NCI-H2227 treated with DMSO at 0.1 percent for 48 hours (cell line): ENCODE results near the gene ZBTB45.
A peak's percentile ranks its signal among the peaks of the same experiment; 100 is the strongest.
"Not testable (repeated sequence)": the region's sequence is repeated elsewhere in the genome, so short reads cannot be mapped to it uniquely, and the experiment has no call there.

Experiments
- DNase-seq: peaks from one replicate; lab custom pipeline; 2025; lab: John Stamatoyannopoulos, UW

ZBTB45 gene

DNA sequence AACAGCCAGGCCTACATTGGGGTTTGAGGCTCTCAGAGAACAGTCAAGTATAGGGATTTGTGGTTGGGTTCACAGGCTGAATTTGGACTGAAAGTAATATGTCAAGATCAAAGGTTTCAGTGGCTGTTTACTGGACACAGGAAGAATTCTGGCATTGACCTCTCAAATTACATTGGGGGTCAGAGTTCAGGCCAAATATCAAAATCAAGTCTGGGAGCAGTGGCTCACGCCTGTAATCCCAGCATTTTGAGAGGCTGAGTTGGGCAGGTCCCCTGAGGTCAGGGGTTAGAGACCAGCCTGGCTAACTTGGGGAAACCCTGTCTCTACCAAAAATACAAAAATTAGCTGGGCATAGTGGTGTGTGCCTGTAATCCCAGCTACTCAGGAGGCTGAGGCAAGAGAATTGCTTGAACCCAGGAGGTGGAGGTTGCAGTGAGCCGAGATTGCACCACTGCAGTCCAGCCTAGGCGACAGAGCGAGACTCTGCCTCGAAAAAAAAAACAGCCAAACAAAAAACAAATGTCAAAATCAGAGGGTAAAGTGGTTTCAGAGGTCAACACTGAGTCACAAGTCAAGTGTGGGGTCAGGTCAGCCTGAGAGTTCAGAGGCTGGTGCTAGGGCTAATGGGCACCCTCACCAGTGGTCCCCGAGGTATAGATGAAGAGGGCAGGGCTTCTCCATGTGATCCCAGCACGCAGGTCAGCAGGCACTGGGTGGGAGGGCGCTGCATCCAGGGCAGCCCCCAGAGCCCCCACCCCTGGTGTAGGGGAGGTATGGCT is 9.3 kb downstream of the ZBTB45 start:
- DNase-seq: no peak

GRCh38 chr19:58509731-58510083 is 9.9 kb downstream of the ZBTB45 start:
- no peak for DNase-seq

- DNase-seq: not testable (repeated sequence)
Observed at GRCh38 chr19:58507602-58508223, 11.9 kb downstream of the ZBTB45 start.

GRCh38 chr19:58500242-58500641 is 19.4 kb downstream of the ZBTB45 start:
- no peak for DNase-seq

GRCh38 chr19:58499021-58499927 is 20.3 kb downstream of the ZBTB45 start:
- DNase-seq: peak; percentile 100

- no peak for DNase-seq
Observed at GRCh38 chr19:58498316-58499020, 21.1 kb downstream of the ZBTB45 start.

DNA sequence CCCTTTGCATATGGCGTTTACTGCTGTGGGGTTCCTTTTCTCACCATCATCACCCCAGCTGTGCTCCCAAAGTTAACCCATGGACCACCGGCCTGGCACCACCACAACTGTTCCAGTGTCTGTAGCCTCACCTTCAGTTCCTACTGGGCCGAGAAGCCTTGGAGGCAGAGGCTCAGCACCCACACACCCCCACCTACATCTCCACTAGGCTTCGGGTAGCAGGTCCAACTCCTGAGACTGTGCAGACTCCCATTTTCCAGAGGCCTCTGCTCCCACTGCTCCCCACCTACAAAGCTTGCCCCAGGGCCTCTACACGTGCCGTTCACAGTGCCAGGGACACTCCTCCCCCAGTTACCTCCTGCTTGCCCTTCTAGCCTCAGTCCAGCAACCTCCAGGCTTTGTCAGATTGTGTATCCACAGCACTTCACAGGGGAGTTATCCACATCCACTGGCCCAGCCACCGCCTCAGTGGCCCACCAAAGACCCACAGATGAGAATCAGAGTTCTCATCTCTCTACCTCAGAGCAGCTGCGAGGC is 21.9 kb downstream of the ZBTB45 start:
- DNase-seq: no peak

GRCh38 chr19:58492265-58492664 is 27.3 kb downstream of the ZBTB45 start:
- no peak for DNase-seq

DNA sequence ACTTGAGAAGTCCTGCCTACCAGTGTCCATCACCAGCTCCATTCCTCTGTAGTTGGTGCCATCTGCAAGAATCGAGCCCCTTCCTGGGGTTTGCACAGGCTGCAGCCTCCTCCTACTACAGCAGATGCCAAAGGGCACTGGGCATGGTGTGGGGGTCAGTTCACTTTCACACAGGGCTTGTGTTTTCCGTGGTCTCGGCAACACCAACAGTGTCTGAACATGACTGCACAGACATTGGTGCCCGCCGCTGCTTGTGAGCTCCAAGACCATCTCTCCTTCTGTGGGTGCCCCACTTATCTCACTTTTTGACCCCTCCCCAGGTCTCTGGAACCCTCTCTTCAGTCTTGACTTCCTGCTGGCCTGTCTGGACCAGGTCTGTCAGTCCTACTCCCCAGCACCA is 28.2 kb downstream of the ZBTB45 start:
- no peak for DNase-seq

GRCh38 chr19:58484349-58484748 is 35.3 kb downstream of the ZBTB45 start:
- DNase-seq: not testable (repeated sequence)

DNA sequence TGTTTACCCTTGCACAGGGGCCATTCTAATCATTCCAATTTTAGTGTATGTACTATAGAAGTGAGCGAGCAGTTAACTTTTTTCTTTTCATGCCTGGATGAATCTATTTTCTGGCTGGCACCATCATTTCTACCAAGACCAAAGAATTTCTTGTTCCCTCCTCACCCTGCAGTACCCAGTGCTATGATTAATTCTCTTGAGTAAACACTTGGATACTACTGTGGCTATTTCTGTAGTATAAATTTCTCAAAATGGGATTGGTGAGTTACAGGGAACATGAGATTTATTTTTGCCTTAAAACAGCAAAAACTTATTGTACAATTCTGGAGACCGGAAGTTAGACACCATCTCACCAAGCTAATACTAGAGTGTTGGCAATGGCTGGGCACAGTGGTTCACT is 35.8 kb downstream of the ZBTB45 start:
- DNase-seq: no peak

- DNase-seq: no peak
Observed at GRCh38 chr19:58482372-58482771, 37.2 kb downstream of the ZBTB45 start.

DNA sequence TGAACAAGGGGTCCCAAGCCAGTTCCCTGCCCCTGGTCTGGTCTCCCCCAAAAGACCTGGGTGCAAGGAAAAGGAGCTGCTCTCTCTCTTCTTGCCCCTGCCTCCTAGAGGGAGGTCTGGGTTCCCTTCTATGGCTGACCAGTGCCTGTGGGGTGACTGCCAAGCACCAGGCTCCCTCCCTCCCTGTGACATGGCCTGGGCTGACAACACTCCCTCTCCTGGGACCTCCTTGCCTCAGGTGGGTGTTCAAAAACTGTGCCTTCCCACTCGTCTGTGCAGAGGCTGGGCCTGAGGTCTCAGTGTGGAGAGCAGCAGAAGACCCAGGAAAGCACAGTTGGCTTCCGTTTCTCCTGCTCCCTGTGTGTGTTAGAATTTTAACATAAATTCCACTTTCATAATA is 38.8 kb downstream of the ZBTB45 start:
- DNase-seq: no peak

DNA sequence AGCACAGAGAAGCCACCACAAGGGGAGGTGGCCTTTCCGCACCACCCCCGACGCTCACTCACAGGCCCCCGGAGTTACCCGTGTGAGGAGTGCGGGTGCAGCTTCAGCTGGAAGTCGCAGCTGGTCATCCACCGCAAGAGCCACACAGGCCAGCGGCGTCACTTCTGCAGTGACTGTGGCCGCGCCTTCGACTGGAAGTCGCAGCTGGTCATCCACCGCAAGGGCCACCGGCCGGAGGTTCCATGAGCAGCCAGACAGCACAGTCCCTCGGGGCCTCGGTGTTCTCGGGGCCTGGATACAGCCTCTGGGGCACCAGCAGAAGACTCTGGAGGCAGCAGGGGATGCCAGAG is 39.2 kb downstream of the ZBTB45 start:
- no peak for DNase-seq

DNA sequence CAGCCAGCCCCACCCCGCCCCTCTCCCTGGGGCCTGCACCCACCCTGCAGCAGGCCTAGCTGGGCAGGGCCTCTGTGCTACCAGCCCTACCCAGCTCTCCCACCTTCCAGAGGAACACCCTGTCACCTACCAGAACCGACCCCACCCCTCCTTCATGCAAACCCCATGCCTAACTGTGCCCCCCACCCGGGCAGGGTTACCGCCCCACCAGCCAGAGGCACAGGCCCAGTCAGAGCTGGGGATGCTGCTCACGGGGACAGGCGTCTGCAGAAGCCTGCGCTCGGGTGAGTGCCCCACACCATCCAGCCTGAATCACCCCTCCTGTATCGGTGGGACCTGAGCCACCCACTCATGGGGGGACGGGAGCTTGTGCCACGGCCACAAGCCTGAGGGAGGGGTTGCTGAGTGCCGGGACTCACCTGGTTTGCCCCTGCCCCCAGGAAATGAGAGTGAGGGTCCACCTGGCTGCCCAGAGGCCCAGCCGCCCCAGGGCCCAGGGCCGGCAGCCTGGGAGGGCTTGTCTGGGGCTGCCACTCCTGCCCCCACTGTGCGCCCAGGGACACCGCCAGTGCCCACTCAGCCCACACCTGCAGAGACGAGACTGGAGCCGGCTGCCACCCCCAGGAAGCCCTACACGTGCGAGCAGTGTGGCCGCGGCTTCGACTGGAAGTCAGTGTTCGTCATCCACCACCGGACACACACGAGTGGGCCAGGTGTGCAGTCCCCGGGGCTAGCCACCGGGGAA is 39.7 kb downstream of the ZBTB45 start:
- no peak for DNase-seq

DNA sequence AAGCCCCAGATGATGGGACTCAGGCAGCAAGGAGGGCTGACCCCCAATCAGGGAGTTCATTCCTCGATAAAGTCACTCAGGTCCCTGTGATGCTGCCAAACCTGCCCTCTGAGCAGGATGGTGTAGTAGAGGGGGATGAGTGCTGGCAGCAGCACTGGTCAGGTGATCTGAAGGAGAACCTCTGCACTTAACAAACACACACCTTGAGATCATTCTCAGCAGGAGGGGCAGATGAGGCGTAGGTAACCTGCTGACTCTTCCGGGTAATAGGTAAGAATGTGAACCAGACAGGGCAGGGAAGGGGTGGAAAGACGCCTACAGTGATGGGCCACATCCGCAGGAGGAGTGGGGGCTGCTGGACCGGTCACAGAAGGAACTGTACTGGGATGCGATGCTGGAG is 40.3 kb downstream of the ZBTB45 start:
- DNase-seq: no peak

DNA sequence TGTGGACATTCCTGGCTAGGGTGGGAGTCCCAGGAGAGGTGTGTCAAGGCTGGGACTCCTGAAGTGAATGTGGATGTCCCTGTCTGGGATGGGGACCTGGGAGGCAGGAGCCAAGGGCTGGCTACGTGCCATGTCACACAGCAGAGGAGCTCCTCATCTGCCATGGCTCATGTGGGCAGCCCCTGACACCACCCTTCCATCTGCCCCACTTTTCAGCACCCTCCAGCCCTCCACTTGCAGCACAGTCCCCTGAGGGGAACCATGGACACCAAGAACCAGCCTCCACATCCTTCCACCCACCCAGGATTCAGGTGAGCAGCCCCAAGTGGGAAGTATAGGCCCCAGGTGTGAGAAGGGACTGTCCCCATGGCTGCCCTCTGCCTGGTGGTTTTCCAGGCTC is 41.7 kb downstream of the ZBTB45 start:
- DNase-seq: no peak

GRCh38 chr19:58477130-58477529 is 42.5 kb downstream of the ZBTB45 start:
- no peak for DNase-seq

- DNase-seq: peak; percentile 65
Observed at GRCh38 chr19:58476498-58477015, 43.1 kb downstream of the ZBTB45 start.

DNA sequence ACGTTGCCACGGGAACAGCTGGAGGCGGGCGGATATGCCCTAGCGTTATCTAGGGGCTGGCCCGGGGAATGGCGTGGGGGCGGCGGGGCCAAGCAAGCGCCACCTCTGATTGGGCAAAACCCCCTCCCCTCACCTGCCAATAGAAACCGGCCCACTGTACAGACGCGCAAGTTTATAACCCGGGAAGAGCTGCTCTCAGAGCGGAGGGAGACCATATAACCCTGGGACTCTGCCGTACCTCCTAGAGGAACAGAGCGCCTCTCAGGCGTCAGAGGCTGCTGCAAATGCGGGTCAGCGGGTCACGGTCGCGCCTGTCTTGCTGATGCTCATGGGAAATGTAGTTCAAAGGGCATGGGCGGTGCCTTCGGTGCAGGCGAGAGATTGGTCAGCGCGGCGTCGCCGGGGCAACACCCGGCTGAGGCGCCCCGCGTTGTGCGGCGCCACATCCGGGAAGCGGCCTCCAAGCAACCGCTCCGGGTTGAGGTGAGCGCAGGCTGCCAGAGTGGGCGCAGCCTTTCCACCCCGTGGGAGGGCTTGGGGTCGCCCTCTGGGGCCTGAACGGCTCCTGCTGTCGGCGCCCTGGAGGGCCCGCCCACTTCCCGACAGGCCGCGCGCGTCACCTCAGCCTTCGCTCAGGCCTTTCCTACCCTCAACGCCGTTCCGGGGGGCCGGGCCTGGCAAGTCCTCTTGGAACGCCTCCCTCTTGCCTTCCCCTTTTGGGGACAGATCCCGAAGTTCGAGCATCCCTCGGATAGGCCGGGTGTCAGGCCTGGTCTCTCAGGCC is 43.7 kb downstream of the ZBTB45 start, which contains the start of gene ZNF446:
ZNF446 (plus strand) TSS at position 639 of the 784 bp plus-strand sequence. CDS start 867 bp downstream, outside the sequence.
- peak; percentile 100 for DNase-seq
